Pulmonary artery endothelial cell (primary cell): ENCODE data around the gene SMAD7. TPM values are rescaled to one million over a fixed set of nuclear protein-coding genes. Genes with fewer than 3 reads are reported as not detected.

Experiments used
- DNase-seq: peaks from one replicate; pipeline ENCODE4 v3.0.0-alpha.2; 2011; ENCODE audit warnings: low read depth, low spot score
- total RNA-seq: library from RNA; depleted of rRNA; stranded (reverse); fragments of >200 nt; gene quantifications from 2 replicates; pipeline ENCODE4 v1.2.3, GENCODE V29; 2014

Gene SMAD7
- total RNA-seq, 1 donor from 2014 or later = 4.9 TPM

DNA sequence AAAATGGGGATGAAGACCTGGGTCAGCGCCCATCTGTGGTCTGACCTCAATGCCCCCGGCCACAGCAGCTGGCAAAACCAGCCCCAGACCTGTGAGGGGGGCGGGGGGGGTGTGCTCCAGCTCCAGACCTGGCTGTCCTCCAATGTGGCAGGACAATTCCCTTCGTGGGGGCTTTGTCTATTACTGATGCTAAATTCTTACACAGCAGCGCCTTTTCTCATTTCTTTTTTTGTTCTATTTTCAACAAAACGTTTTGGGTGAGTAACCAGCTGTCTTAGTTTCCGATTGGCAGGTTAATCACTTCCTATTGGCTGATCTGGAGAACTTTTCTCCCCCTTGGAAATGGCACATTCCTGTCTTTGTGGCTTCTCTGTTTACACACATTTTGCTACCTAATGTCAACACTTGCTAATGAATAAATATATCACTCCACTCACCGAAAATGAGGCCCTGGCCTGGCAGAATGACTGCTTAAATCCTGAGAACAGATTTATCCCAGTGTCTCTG, 4.4 kb downstream of the SMAD7 start:
- DNase-seq = no peak

DNA sequence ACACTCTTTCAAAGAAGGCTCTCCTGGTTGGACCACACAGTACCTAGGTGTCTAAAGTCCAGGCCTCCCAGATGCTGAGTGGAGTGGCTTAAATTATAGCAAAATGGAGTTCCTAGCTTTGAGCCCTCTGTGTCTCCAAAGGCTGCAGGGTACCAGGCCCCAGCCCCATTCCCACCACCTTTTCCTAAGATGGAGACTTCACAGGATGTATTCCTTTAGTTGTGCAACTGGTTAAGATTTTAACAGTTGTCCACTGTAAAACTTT, 4.9 kb downstream of the SMAD7 start:
- DNase-seq = no peak

- no peak for DNase-seq
Observed at GRCh38 chr18:48944634-48945033, 6.1 kb downstream of the SMAD7 start.

GRCh38 chr18:48943736-48944527, 6.8 kb downstream of the SMAD7 start:
- no peak for DNase-seq

- DNase-seq = no peak
Observed at GRCh38 chr18:48943333-48943732, 7.4 kb downstream of the SMAD7 start.

GRCh38 chr18:48942554-48943261, 8.1 kb downstream of the SMAD7 start:
- no peak for DNase-seq

GRCh38 chr18:48942086-48942485, 8.7 kb downstream of the SMAD7 start:
- DNase-seq = no peak

DNA sequence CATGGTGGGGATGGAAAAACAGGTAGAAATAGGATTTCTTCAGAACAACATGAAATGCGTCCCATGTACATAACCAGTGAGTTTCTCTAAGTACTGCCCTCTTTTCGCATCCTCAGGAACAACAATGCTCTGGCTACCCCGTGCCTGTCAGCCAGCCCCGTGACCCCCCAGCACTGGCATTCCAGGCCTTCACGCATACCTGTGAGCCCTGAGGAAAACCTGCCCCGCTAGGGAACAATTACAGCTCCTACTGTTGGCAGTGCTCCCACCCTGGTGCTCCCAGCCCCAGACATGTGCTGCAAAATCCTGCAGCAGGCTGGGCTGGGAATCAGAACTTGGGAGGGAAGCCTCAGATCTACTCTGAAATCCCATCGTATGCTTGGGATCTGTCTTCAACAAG, 9.1 kb downstream of the SMAD7 start:
- no peak for DNase-seq

GRCh38 chr18:48940854-48941611, 9.7 kb downstream of the SMAD7 start:
- no peak for DNase-seq

DNA sequence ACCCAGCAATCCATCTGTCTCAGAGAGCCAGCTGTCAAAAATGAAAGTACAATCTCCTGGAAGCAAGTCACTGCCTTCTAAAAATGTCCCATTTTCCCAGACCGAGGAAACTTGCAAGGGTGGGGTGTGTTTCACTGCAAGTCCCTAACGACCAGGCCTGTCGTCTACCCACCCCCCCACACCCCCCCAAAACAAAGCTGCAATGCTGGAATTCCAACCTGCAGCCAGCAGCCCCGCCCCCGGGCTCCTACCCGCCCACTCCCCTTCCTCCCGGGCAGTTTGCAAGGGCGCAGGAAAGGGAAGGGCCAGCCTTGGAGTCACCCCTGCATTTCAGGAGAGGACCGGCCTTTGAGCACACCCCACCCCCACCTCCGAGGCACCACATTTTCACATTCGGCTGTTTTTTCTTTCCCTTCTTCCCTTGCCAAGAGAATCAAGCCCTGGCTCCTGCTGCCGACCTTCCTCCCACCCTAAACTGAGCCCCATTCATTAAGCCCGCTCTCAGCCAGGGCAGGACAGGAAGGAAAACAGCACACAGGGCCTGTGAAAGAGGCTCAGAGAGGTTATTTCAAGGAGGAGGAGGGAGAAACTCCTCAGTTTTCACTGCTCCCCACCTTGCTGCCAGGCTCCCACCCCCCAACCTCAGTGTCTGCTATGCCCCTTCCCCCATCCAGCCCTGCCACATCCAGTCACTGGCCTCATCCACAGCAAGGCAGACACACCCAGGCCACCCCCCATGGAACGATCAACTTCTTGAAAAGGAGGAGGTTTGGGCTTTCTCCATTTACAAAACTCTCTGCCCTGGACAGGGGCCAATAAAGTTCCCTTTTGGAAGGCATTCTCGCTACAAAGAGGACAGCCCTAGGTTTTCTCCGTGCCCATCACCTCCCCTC, 11.3 kb downstream of the SMAD7 start:
- DNase-seq = no peak

GRCh38 chr18:48938827-48939204, 11.9 kb downstream of the SMAD7 start:
- no peak for DNase-seq

DNA sequence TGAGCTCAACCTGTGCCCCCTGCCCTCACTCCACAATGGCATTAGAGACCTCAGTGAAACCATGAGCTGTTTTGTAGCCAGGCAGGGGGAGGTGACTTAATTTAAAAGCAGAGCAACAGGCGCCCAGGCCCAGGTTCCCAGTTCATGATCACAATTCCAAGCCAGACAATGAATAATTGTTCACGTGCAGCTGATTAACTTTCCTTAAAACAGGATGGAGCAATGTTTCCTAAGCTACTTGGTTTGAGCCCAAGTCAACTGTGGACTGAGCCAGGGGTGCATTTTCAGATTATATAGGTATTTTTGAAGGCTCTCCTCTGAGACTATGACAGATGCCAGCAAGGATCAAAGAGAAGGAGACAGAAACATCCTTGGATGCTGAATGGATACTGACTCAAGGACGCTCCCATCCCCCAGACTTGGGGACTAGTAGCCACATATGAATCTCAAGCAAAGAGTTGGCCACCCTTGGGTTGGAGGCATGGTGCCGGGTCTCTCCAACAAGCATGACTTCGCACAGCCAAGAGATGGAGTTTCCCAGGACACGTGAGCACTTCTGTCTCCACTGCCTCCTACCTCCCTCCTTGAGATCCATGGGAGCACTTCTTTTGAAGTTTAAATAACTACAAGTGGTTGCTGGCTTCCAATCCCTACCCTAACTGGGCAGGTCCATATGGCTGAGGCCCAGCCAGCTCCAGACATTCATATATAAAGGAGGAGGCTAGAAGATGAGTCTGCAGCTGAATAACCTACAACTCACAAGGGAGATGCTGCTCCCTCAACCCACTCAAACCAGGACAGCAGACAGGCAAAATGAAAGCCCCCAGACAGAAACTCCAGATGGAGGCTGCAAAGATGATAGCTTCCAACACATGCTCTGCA, 12.7 kb downstream of the SMAD7 start:
- no peak for DNase-seq

- DNase-seq = no peak
Observed at GRCh38 chr18:48935433-48935774, 15.4 kb downstream of the SMAD7 start.

GRCh38 chr18:48934723-48935432, 15.9 kb downstream of the SMAD7 start:
- no peak for DNase-seq

- DNase-seq = no peak
Observed at GRCh38 chr18:48934415-48934722, 16.4 kb downstream of the SMAD7 start.

GRCh38 chr18:48933578-48934414, 17.0 kb downstream of the SMAD7 start:
- no peak for DNase-seq

DNA sequence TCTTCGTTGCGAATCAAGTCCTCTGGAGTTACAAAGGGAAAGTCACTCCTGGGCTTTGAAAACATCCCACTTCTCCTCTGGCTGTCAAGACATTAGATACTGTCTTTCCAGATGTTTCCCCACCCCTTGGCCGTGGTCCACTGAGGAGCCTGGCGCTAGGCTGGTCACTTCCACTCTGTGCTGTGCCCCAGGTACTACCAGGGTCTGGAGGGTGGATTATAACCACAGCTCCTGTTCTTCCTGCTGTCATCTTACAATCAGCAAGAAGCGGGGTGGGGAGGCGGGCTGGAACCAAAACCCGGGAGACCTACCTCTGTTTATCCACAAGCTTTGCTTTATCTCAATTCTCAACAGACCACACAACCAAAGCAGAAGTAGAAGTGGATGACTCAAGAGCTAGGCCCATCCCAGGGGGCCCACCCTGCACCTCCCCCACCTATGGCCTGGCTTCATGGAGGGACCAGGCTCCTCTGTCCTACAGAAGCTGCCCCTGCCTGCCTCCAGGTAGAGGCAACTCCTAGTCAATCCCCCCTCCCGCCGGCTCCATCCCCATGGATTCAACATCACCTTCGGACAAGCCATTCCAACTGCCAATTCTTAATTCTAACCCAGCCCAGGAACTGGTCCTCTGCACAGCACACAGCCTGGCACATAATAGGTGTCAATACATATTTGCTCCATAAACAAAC, 17.8 kb downstream of the SMAD7 start:
- no peak for DNase-seq

GRCh38 chr18:48932462-48932818, 18.3 kb downstream of the SMAD7 start:
- no peak for DNase-seq
